Hematopoietic multipotent progenitor cell treated with erythropoietin and hydrocortisone succinate and interleukin-3 and kit ligand, for 15 days (in vitro differentiated cells): ENCODE measurements around the gene DPP10.
"Not testable (repeated sequence)": the region's sequence is repeated elsewhere in the genome, so short reads cannot be mapped to it uniquely, and the experiment has no call there.

Source experiments
- DNase-seq: peaks from one replicate; pipeline ENCODE4 v3.0.0-alpha.2; 2015; ENCODE audit warnings: low spot score

The DPP10 gene

DNA sequence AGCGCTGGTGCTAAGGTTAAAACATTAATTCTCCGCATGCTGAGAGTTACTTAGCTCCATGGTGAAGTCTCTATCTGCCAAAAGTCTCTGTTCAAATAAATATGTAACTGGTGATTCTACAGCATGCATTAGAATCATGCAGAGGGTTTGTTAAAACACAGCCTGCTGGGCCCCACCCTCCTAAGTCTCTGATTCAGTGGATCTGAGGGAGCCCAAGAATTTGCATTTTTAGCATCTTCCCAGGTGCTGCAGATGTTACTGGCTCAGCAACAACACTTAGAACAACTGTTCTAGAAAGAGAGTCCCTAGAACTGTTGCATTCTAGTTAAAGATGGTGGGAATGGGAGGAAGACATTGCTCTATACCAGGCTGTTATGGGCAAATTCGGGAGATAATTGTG lies 73.4 kb downstream of the DPP10 start:
- DNase-seq, result no peak

DNA sequence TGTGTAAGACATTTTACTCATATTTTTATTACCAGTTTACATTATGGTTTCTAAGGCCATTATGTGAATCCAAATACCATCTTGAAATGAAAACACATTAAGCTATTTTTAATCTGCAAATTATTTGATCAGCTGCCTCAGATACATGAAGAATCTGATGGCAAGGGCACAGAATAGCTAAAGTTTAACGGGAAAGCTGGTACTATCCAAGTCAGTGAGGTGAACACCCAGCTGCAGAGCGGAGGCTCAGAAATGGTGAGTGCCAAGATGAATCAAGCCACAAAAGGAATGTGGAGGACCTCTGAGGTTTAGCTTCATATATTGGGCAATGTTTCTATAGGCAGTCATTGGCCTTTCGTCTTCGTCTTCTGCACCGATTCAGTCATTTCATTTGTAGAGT lies 75.1 kb downstream of the DPP10 start:
- DNase-seq, result no peak

DNA sequence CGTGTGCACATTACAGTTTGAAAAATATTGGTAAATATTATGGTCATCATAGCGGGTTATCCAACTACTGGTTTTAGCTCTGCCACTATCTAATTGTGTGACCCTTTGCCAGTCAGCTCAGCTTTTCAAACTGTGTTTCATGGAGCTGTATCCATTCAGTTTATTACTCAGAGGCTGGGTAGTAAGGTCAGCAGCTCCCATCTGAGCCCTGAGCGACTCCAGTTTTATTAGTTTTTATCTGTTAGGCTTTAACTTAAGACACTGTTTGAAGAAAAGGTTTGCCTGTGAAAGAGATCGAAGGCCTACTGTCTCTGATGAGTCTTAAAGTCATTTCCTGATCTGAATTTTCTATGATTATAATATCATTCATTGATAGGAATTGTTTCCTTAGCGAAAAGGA lies 76.3 kb downstream of the DPP10 start:
- DNase-seq, result no peak

DNA sequence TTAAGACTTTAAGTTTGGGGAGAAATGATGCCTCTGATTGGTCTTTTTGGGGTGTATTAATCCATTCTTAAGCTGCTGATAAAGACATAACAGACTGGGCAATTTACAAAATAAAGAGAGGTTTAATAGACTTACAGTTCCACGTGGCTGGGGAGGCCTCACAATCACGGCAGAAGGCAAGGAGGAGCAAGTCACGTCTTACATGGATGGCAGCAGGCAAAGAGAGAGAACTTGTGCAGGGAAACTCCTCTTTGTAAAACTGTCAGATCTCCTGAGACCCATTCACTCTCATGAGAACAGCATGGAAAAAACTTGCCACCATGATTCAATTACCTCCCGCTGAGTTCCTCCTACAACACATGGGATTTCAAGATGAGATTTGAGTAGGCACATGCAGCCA lies 80.2 kb downstream of the DPP10 start:
- not testable (repeated sequence) for DNase-seq

DNA sequence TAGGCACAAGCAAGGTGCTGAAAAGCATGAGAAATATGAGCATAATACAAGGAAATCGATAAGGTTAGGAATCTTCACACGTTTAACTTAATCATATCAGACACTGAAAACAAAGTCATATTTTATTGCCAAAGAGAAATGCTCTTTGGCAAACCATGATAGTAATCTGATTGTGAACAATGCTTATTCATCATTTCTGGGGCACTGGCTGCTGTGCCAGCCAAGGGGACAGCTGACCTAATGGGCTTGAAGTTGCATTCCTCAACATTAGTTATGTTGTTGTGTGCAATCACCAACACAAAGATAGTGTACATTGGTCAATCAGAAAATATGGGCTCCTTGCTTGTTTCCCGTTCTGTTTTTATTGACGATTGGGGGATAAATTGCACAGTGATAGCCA lies 83.5 kb downstream of the DPP10 start:
- DNase-seq, result no peak

DNA sequence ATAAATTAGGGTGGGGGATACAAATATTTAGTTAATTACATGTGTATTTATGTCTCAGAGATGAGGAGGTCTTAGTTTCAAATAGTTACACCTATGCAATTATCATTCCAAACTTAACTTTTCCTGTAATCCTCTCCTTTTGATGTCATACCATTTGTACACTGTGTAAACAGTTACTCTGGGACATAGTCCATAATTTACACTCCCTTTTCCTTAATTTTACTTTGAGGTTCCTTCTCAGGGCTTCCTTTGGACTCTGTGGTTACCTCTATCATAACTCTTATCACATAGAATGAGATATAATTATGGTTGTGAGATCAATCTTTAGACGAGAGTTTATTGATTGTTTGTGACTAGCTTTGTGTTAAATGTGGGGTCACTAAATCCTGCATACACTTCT lies 84.4 kb downstream of the DPP10 start:
- no peak for DNase-seq

DNA sequence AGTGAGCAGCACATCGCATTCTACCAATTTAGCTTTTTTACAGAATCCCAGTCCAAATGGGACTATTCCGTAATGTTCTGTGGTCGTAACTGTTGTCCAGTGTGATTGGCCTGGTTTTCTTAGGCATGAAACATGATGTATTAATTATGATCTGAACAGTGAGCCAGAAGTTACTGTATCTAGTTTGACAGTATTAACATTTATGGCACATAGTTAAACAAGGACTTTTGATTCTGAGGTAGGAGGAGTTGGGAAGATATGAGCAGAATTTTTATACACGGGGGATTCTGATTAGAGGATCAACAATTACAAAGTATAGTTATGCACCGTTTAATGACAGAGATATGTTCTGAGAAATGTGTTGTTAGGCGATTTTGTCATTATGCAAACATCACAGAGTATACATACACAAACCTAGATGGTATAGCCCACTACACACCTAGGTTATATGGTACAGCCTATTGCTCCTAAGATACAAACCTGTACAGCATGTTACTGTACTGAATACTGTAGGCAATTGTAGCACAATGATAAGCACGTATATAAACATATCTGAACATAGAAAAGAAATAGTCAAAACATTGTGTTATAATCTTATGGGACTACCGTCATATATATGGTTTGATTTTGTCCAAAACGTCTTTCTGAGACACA lies 85.0 kb downstream of the DPP10 start:
- no peak for DNase-seq

DNA sequence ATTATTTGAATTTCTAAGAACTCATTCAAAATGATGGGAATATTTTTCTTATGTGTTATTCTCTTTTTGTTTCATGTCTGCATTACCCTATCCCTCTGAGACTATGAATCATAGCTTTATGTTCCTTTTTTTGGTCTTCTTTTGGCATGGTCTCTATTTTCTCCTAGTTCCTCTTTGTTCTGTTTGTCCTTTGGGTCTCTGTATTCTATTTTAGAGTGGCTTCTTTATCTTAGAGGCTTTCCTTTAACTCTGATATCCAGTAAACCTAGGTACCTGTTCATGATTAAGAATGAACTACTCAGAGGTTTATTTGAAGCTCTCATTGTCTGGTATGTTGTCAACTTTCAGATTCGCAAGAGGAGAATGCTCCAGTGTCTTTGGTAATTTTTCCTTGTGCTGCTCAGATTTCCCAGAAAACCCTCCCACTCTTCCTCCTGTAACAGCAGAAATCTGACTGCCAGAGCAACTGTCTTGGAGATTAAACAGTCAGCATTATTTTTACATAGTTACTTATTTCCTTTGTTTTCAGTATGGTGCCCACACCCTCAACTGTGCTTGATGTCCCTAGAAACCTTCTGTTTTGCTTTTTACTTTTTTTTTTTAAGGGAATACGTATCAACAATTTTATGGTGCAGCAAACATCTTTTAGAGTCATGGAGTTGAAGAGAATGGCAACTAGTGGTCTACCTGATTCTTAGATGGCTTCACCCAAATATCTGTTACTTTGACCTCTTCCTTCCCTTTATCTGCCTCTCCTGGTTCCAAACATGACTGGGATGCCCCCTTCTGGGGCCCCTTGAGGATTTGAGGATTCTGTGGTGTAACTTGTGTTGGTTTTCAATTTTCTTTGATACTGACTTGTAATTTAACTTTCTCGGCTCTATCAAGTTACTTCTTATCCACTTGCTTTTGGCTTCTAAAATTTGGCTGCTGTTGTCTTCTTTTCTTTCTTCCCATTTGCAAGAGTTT lies 92.0 kb downstream of the DPP10 start:
- no peak for DNase-seq

DNA sequence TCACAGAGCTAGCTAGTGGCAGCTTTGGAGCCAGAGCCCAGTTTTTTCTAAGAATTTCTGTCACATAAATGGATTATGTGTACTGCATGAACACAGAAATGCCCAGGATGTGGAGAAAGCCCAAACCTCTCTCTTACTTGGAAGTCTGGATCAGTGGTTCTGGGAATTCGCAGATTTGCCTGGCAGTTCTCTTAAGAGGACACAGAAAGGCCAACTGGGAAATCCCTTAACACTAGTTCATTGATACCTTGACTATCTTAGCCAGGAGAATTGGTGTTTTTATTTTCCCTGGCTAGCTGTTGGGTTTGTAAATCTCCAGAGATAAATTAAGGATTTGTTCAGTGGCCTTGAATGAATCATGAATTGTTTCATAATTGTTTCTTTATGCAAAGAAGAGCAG lies 95.3 kb downstream of the DPP10 start:
- no peak for DNase-seq

DNA sequence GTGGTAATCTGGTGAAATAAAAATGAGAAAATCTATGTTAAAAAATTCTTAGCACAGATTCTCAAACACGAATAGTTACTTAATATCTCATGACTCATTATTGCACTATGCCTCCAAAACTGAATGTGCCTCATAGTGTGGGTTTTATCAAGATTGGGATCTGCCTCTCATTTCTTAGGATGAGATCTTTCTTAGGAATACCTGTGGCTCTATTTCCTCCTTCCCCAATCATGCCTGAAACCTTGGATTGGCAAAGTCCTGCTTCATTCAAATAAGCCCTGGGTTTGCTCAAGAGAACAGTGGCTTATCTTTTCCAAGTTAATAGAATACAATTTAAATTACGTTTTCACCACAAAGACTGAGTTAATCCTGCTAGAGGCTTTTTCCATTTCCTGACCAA lies 100.3 kb downstream of the DPP10 start:
- DNase-seq, result no peak

DNA sequence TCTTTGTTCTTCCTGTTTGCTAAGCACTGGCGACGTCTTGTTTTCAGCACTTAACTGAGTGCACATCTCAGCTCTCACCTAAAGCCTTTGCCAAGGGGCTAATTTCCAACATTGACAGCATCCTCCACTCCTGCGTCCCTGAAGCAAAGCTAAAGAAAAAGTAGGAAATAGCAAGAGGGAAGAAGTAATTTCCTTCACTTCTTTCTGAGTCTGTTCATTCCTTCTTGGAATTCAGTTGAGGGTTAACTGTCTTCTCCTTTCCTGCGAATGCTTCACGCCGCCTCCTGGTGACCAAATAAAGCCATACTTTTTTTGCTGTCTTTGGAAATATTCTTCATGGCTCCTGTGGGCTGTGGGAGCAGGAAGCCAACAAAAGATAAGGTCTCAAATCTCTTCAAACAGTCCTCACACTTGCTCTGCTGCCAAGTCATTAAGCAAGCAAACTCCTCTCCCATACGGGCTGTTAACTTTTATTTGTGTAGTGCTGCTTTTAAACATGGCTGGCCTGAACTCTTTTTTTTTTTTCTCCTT lies 100.9 kb downstream of the DPP10 start:
- no peak for DNase-seq

DNA sequence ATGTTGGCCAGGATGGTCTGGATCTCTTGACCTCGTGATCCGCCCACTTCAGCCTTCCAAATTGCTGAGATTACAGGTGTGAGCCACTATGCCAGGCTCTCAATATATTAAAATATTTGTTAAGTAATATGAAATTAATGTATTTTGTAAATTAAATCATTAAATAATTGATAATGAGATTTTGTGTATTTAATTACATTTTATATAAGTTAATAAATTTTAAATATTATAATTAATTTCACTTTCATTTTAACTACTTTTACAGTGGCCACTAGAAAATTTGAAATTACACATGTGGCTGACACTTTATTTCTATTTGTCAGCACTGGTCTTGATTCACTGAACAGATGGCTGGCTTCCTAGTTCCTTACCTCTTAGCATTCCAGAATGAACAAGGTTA lies 102.6 kb downstream of the DPP10 start:
- no peak for DNase-seq

DNA sequence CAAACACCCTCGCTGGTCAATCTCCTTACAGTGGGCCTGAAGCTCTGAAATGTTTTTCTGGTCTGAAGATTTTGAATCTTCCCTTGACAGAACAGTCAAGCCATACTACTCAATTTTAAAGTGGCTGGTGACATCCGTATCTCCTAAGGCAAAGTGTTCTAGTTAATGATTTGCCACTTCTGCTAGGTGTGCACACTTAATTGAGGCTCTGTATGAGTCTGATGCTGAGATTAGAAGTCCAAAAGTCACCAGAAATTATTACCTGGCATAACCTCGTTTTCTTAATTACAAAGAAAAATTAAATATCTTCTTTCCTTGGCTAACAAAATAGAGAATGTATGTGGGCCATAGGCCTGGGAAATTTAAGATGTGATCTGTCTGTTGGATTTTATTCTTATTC lies 104.1 kb downstream of the DPP10 start:
- DNase-seq, result no peak

DNA sequence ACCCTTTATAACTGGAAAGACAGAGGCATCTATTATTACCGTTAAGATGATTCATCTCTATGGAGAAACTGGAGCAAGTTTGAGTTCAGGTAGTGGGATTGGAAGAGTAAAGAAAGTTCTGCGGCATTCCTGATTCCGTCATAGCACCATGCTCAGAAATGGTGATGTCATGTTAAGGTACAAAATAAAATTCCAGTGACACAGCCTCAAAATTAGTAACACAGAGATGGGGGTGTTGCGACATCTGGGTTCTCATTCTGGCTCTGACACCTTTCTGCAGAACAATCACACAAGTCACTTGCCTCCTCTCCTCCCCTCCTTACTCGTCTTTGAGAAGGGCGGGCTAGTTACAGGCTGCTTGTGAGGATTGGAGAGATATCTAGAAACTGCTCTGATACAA lies 105.7 kb downstream of the DPP10 start:
- no peak for DNase-seq

DNA sequence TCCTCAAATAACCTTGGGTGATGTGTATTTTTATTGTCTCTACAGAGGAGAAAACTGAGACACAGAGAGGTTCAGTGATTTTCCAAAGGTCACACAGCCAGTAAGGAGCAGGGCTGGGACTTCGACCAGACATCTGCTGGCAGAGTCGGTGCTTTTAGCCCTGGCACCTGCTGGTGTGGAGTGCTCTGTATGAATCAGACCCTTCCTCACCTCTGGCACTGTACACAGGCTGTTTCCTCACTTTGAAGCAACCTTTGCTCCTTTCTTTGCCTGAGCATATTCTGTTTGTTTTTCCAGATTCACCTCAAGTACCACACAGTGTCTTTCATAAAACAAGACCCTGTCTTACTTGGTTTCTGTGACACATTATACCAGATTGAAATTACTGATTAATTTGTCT lies 107.9 kb downstream of the DPP10 start:
- DNase-seq, result no peak

DNA sequence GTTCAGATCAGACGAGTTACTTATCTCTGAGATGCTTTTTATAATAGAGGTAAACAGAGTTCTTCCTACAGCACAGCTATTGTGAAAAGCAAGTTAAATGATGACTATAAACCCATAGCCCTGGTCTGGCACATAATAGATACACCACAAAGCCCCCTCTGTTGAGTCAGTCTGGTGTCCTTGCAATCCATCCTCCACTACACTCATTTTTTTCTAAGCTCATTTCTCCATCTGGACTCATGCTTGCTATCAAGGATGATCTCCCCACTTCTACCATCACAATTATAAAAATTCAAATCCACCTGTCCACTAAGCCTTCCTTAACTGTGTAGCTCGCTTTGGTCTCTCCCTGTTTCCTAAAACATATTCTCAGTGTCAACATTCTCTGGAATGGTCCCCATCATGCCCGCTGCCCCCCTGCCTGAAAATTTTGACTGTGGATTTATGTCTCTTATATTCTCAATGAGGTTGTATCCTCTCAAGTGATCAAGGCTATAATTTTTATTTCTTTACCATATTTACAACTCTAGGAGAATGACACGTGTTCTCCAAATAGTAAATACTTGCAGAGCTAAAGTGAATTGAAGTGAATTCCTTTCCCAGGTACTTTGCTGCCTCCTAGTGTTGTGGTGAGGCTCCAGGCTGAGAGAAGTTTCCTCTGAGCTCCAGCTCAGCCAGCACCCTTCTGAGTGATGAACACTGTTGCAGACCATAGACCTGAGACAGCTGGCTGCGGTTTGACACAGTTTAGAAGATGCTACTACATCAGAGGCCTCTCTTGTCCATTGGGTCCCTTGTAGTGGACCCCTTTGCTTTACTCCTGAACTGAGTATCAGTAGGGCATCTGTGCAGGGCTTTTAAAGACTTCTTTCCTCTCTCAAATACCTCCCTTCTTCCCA lies 108.7 kb downstream of the DPP10 start:
- no peak for DNase-seq

DNA sequence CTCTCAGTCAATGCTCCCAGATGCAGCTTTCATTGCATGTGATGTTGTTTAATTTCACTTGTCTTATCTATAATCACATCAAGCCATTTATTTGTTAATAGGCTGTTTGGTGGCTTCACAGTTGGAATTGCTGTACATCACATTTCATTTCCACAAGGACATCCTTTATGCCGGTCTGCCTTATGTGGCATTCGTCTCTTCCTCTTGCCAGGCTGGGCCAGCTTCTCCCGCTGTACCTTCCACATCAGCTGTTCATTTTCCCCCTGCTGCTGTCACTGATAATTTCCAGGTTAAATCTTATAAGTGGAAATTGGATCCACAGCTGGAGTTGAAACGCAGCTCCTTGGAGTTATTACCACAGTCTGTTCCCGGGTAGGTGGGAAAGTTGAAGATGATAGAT lies 110.6 kb downstream of the DPP10 start:
- no peak for DNase-seq

DNA sequence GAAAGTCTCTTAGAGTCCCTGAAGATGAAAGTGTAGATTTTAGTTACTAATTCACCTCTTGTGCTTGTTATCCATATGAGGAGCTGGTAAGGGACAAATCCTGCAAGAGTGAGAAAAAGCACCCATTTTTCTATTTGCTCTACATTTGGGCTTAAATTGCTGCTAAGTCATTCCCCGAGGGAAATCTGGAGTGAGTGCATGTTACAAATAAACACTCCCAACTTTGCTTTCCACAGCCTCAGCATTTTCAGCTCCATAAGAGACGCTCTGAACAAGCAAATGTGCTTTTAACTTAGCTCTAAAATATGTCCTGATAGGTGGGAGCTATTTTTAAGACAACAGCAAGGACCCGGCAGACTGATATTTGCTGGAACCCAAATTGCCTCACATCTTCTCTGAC lies 126.7 kb downstream of the DPP10 start:
- no peak for DNase-seq

DNA sequence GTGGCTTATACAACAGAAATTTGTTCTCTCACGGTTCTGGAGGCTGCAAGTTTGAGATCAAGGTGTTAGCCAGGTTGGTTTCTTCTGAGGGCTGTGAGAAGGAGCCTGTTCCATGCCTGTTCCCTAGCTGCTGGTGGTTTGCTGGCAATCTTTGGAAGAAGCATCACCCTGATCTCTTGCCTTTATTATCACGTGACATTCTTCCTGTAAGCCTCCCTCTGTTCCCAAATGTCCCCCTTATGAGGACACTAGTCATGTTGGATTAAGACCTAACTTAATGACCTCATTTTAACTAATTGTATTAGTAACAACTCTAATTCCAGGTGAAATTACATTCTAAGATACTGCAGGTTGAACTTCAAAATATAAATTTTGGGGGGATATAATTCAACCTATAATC lies 135.2 kb downstream of the DPP10 start:
- DNase-seq, result no peak

DNA sequence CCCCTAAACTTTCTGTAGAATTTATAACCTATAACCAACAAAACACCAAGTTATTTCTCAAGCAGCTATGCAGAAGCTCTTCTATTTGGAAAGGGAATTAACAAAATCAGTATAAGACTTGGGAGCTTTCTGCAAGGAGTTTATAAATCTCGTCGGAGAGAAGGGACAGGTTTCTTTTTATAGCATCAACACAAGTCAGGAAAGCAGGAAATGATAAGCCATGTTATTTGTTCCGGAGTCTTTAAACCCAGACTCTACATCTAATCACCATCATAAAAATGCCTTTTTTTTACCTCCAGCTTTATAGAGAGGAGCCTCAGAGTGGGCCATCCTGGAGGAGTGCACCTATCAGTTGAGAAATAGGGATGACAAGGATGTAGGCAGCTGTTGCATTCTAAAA lies 137.1 kb downstream of the DPP10 start:
- no peak for DNase-seq

DNA sequence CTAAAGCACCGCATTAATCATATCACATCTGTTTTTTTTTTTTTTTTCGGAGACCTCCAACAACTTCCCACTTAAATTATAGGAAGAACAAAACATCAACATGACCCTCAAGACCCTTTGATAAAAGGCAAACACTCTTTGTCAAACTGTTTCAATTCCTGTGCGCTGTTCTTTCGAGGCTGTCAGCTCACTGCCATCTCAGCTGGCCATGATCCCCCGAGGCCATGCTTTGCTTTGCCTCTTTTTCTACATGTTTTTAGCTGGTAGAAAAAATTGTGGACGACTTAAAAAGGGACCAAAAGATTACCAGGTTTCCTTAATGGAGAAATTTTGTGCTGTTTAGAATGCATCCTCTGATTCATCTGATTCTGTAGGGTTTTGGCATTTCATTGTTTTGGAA lies 138.2 kb downstream of the DPP10 start:
- no peak for DNase-seq

DNA sequence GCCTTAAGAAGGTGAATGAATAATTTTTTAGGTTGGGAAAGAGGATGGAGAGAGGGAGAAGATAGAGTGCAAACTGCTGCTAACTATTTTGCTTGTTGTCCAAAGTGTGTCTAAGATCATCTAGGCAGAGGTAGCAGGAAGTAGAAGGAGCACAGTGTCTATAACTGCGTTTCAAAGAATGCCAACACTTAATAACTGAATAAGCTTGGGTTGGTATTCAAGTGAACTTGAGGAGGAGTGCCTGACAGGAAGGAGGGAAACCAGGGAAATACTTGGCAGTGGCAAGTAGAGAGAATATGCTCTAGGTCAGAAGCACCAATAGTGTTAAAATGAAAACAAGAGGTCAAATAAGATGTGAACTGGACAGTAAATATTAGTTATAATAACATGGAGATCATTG lies 155.9 kb downstream of the DPP10 start:
- DNase-seq, result no peak
